Fibroblast of skin of left quadriceps (primary cell): ENCODE data around the gene MAN1A2.
"Not testable (repeated sequence)": the region's sequence is repeated elsewhere in the genome, so short reads cannot be mapped to it uniquely, and the experiment has no call there.

ENCODE experiments used
- DNase-seq, 2 experiments: peaks; one replicate each; pipeline ENCODE4 v3.0.0-alpha.2; 2013; ENCODE audit warnings: low read depth in 2 of 2

Gene MAN1A2

DNA sequence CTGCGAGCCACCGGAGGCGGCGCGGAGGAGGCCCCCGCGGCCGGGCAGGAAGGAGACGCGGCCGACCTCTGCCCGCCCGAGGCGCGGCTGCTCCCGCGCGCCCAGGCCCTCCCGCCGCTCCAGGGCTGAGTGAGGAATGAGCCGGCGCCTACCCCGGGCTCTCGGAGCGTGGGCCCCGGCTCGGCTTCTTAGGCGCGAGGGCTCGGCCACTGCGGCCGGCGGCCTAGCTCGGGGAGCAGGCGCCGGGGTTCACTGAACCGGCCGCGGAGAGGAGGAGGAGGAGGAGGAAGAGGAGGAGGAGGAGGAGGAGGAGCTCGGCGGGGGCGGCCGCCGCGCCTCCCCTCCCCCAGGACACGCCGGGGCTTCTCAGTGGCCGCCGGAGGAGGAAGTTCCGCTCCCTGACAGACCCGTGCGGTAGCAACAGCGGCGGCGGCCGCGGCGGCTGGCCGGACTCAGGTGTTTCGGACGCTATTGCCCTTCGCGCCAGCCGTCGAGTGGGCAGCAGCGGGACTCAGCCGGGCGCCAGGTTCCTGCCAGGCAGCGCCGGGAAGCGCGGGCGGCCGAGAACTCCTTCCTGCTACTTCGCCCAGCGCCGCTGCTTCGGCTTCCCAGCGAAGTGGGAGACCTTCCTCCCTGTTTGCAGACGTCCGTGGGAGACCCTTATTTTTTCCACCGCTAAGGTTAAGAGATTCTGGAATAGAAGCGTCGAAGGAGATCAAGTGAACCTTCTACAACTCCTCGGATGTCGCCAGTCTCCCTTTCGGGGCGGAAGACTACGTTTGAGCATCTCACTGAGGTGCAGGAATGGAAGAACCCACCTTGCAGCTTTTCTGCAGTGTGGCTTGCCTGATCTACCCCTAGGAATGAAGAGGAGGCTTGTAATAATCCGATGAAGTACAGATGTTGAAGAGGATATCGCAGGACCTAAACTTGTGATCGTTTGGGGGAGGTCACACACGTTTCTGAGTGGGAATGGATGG, at the start of gene MAN1A2:
Gene MAN1A2 (plus strand): TSS at position 404 of the 980 bp plus-strand sequence. CDS start 735 bp downstream, outside the sequence.
- peak; percentile 44 to 48 for DNase-seq

DNA sequence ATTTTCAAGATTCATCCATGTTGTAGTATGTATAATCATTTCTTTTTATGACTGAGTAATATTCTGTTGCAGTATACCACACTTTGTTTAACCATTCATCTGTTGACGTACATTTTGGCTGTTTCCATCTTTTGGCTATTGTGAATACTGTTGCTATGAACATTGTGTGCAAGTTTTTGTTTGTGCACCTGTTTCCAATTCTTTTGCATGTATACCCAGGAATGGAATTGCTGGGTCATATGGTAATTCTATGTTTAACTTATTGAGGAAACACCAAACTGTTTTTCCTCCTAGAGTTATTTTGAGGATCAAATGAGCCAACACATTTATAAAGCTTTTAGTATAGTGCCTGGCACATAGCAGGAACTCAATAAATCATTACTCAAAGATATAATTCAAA, 49.2 kb upstream of the MAN1A2 start:
- no peak for DNase-seq

DNA sequence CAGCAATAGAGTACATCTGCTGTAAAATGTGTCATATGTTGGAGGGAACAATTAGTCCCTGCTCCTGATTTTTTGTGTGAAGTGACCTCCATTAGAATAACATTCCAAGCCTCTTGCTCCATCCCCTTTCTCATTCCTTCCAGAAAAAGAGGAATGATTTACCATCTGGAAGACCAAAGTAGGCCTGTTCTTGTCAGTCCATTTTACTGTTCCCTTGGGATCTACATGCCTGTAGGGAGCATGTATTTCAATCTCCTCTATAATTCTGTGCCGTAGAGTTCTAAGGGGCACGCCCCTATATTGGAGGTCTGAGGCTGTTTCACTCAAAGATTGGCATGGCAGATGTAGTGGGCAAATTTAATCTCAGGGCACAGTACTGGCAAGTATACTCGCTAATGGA, 48.8 kb upstream of the MAN1A2 start:
- no peak for DNase-seq

DNA sequence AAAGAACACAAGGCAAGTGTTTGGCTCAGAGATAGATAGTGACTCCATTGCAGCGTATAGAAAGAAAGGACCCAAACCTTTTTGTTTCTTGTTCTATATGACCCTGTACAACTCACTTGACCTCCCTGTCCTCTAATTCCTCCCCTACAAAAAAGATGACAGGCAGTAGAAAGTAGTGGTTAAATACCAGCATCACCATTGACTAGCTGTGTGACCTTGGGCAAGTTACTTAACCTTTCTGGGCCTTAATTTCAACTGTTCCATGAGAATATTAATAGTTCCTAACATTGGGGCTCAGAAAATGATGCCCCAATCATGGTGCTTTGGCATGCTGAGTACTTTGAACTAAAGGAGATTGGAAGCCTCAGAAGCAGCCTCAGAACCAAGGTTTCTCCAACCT, 46.7 kb upstream of the MAN1A2 start:
- no peak for DNase-seq

DNA sequence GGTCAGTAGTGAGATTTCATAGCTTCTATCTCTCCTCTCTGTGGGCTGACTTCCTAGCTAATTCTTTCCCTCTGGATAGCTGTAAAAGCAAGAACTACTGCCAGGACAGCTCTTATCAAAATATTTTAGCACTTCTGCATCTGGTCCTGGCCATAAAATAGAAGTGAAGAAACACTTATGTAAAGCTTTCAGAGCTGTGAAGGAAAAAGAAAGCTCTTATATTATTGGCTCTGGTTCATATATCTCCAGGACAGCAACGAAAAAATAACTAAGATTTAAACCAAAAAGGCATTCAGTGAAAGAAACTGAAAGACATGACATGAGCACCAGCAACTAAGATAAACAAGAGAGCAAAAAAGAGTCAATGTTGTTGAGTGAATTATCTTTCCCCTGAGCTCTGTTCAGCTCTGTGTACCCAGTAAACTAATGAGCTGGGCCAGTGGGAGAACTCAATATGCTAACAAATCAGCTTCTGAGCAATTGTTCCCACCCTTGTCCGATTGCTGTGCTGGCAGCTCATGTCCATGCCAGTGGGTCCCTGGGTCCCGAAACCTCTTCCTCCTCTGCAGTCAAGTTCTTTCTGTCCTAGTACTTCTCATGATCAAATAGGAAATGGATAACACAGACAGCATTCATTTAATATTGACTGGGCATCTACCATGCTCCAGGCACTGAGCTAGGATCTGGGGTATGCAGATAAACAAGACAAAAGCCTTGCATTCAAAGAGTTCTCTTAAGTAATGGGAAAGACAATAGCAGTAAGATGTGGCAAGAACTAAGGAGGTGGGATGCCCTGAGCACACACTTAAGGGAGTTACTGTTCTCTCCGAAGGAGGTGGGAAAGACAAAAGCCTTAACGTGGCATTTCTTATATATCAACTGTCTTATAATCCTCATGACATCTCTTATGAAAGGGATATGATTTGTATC, 45.3 kb upstream of the MAN1A2 start:
- DNase-seq, result no peak

DNA sequence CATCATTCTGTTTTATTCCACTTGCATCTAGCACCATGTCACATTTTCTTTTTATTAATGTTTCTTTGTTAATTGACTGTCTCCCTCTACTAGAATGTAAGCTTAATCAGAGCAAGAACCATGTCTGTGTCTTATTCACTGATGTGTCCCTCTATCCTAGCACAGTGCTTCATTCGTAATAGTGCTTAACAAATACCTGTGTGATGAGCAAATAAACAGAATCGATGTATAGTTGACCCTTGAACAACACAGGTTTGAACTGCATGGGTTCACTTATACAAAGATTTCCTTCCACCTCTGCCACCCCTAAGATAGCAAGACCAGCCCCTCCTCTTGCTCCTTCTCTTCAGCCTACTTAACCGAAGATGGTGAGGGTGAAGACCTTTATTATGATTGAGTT, 42.9 kb upstream of the MAN1A2 start:
- DNase-seq, result no peak

DNA sequence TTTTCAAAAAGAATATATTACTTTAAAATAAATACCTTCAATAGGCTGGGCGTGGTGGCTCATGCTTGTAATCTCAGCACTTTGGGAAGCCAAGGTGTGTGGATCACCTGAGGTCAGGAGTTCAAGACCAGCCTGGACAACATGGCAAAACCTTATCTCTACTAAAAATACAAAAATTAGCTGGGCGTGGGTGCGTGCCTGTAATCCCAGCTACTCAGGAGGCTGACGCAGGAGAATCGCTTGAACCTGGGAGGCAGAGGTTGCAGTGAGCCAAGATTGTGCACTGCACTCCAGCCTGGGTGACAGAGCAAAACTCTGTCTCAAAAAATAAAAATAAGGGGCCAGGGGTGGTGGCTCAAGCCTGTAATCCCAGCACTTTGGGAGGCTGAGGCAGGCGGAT, 41.2 kb upstream of the MAN1A2 start:
- not testable (repeated sequence) for DNase-seq

DNA sequence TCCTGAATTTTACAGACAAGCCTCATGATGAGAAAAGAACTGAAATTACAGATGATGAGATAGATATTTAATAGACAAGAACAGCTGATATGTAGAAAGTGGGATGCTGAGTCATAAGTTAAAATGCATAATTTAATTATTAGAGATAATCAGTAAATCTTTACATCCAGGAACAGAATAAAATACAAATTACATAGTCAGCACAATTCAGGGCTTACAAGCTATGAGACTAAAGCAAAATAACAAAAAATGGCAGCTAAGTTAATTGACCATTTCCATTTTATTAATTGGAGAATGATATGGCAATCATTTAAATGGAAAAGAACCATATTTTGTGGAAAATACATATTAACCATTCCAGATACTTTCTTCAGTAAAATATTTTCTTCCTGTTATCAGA, 40.2 kb upstream of the MAN1A2 start:
- no peak for DNase-seq

DNA sequence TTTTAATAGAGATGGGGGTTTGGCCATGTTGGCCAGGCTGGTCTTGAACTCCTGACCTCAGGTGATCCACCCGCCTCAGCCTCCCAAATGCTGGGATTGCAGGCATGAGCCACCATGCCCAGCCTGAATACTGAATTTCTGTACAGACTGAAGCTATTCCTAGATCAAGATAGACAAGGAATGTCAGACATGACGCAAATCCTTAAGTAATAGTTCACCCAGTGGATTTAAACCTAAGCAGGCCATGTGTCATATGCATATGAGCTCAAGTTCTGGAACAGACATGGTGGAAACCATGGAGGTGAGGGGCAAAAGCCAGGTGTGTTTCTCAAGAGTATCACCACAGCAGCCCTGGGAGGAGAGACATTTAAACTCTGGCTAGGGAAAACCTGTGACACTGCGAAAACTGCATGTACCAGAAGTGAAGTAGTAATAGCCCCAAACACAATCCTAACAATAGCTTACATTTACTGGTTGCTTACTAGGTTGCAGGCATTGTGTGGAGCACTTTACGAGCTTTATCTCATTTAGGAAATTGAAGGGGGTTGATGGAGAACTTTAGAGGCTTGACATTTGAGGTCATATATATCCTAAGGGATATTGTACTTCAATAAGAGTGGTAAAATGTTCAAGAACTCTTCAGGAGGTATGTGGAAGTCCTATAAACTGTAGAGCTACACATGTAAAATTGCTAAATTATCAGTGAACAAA, 31.7 kb upstream of the MAN1A2 start:
- no peak for DNase-seq

DNA sequence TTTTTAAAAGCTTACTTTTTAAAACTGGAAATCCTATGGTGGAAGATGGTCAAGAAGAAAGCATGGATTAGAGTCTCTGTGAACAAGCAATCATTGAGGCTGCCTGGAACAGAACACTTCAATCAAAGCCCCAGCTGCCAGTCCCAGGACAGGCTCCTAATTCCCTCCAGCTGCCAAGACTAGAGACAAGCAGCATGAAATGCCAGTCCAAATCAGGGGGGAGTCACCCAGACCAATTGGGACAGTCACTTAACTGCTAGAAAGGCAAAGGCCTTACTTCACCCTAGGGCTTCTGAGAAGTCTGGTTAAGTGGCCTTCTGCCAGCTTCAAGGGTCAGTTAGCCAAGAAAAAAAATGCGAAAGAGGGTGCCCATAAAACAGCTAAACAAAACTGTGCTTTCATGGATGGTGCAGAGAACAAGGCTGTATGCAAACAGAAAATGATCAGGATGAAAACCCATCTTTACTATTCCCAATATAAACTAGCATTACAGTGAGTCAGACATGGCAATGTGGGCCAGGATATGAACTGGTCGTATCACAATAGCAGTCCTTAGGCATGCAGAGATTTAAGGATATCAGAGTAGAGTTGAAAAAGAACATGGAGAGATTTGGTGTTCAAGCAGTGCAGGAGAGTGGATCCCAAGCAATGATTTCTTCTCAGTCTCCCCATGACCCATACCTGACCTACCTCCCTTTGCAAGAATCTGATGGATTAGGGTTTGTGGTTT, 31.0 kb upstream of the MAN1A2 start:
- no peak for DNase-seq

DNA sequence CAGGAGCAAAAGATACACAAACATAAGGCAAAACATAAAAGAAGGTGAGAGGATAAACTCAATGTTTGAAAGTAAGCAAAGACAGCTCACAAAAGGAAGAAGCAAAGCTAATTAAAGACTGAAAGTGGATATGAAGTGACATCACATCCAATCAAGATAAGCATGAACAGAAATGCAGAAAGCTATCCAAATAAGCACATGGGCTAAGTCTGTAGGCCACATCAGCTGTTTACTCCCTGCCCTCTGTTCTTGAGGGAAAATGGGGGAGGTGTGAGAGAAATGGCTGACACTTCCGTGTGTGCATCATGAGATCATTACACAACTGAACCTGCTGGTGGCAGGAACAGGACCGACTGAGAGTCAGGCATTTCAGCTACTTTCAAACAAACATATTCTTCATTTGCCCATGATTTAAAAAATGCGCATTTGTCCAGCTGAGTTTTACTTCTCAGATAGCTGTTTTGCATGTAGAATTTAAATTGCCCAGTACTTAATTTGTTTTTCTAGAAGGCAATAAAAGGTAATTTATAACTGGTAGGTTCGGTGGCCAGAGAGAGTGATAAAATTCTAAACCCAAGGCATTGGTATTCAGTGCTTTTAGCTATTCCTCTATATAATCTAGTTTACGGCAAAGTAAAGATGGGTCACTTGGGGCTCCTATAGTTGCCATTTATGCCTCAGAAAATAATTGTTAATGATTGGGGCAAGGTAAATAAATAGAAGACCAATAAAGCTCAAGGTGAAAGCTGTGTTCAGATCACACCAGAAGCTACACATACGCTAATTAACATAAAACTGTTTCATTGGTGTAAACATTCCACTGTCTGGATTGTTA, 27.2 kb upstream of the MAN1A2 start:
- peak in 1 of 2 experiments; percentile 13 for DNase-seq

DNA sequence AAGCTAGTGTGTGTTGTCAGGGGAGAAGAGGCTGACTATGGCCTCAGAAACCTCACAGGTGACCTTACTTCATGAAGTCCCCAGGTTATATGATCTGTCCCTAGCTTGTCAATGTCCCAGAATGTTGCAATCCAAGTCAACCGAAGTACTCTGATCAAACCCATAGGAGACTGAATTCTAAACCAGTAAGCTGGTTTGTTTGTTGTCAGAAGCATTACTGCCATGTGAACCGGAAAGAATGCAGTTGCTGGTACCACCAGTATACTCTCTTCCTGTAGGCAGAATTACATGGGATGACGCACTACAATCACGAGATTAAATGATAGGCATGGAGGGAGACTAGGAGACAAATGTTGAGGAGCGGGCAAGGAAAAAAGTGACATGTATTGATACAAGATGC, 26.1 kb upstream of the MAN1A2 start:
- no peak for DNase-seq

DNA sequence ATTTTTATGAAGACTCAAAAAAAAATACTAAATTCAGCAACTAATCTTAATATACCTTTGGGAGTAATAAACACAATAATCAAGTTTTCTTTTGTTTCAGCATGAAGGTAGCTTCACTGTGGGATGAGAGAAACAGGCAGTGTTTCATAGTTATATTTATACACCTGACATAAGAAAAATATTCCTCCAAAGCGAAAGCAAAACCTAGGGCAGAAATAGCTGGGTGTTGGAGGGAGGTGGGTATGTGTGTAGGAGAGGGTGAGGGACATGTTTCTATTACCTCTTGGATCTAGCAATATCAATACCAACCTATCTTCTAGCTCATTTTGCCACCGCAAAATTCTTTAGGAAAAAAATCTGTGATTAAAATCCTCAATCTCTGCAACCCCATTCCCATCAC, 24.9 kb upstream of the MAN1A2 start:
- DNase-seq, result no peak

DNA sequence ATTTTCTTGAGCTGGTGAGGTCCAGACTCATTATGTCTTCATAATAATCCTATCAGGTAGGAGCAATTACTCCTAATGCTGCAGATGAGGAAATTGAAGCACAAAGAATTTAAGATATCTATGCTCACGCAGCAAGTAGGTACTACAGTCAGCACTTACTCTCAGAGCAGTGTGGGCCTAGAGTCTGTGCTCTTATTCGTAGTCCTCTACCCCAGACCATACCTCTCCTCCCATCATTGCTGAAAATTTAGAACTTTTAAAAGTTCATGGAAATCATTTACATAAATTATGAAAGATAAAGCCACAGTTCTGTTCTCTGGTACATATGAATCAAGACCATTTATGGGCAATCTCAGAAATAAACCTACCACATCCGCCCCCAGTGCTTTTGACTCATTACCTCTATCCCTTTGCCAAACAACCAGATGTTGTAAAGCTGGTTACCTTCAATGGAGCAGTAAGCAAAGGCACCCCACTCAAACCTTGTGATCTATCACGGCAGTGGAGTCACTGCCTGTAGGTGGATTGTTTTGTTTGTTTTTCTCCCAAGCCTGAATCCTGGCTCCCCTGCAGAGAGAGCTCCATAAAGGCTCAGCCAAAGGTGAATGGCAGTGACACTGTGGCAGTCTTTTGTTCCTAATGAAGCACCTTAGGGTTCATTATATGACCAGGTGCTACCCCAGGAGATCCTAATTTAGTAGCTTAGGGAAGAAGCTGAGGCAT, 20.9 kb upstream of the MAN1A2 start:
- no peak for DNase-seq

DNA sequence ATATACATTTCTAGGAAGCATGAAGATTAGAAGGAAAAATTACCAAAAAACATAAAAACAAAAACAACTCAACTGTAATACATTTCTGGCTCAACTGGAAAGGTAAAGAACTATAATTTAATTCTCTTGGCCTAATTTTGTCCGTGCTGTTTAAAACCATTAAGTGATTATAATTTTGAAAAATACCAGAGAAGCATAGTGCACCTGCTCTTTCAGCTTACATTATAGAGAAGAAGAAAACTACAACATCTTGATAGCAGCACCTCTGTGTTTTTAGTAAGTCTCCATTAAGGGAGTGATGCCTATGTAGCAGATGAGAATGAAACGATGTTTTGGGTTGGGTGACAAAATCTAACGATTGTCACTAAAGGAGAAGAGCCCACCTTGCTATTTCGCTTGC, 19.3 kb upstream of the MAN1A2 start:
- DNase-seq, result no peak

DNA sequence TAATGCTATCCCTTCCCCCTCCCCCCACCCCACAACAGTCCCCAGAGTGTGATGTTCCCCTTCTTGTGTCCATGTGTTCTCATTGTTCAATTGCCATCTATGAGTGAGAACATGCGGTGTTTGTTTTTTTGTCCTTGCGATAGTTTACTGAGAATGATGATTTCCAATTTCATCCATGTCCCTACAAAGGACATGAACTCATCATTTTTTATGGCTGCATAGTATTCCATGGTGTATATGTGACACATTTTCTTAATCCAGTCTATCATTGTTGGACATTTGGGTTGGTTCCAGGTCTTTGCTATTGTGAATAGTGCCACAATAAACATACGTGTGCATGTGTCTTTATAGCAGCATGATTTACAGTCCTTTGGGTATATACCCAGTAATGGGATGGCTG, 14.6 kb upstream of the MAN1A2 start:
- DNase-seq, result not testable (repeated sequence)

DNA sequence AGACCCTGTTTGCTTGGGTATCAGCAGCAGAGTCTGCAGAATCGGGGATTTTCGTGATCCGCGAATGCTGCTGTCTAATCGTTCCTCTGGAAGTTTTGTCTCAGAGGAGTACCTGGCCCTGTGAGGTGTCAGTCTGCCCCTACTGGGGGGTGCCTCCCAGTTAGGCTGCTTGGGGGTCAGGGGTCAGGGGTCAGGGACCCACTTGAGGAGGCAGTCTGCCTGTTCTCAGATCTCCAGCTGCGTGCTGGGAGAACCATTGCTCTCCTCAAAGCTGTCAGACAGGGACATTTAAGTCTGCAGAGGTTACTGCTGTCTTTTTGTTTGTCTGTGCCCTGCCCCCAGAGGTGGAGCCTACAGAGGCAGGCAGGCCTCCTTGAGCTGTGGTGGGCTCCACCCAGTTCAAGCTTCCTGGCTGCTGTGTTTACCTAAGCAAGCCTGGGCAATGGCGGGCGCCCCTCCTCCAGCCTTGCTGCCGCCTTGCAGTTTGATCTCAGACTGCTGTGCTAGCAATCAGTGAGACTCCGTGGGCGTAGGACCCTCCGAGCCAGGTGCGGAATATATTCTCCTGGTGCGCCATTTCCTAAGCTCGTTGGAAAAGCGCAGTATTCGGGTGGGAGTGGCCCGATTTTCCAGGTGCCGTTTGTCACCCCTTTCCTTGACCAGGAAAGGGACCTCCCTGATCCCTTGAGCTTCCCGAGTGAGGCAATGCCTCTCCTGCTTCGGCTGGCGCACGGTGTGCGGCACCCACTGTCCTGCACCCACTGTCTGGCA, 9.2 kb upstream of the MAN1A2 start:
- DNase-seq, result not testable (repeated sequence)

DNA sequence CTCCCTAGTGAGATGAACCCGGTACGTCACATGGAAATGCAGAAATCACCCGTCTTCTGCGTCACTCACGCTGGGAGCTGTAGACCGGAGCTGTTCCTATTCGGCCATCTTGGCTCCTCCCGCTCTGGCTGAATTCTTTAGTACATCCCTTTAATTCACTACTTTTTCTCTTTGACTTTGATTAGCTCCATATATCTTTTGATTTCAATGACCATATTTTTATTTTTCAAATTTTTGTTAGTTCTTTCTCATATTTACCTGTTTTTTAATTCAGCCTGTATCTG, 8.7 kb upstream of the MAN1A2 start:
- not testable (repeated sequence) for DNase-seq
